Transverse colon (tissue), 4 donors: ENCODE measurements around the gene KCND2.

ENCODE experiments used
- CTCF ChIP-seq, 5 experiments: fragments of 200-600 bp in 3 of 5; fragments of 450-650 bp in 2 of 5; sonication (generic) in 3 of 5; IDR thresholded peaks; 1 replicate in 2 of 5; 2 replicates in 3 of 5; pipeline ENCODE4 v1.5.1; 2016 to 2017; ENCODE audit warnings: antibody characterized with exemption in 5 of 5, inconsistent platforms in 3 of 5, mild to moderate bottlenecking in 2 of 5, moderate library complexity in 1 of 5
- POLR2AphosphoS5 ChIP-seq, 3 donors: sonication (generic); formaldehyde crosslinking; IDR thresholded peaks; one replicate each; pipeline ENCODE4 v1.6.1; 2016; ENCODE audit warnings: antibody characterized with exemption in 3 of 3

GRCh38 chr7:120662291-120662690 lies 389.3 kb downstream of the KCND2 start:
- TF ChIP-seq POLR2AphosphoS5 (IDR thresholded peaks at IDR 0.05) (no peak), CTCF (IDR thresholded peaks at IDR 0.05) (no peak)
